ENCODE measurements around the gene STARD8.

GRCh38 chrX:68762766-68763165 lies 115.3 kb downstream of the STARD8 start:
- TF ChIP-seq POLR2AphosphoS5 (IDR thresholded peaks at IDR 0.05; ENCODE audit: borderline replicate concordance, low read depth, low read length) (no peak), EZH2 (IDR thresholded peaks at IDR 0.05) (no peak), FOXP2 (optimal IDR thresholded peaks at IDR 0.05; ENCODE audit: control extremely low read depth, extremely low read length, insufficient read depth) (no peak)
